ENCODE results near the gene ANKRD30A.

- TF ChIP-seq CTCF (IDR thresholded peaks at IDR 0.05) (no peak), POLR2A (IDR thresholded peaks at IDR 0.05) (no peak)
Observed at GRCh38 chr10:37125921-37126320, 523 bp downstream of the ANKRD30A start.
